ENCODE measurements around the gene CFAP119. TPM values are rescaled to one million over a fixed set of nuclear protein-coding genes. Genes with fewer than 3 reads are reported as not detected.

Gene CFAP119
- total and polyA plus RNA-seq, 2 experiments from 2014 or later = 5.0 to 6.1 TPM

DNA sequence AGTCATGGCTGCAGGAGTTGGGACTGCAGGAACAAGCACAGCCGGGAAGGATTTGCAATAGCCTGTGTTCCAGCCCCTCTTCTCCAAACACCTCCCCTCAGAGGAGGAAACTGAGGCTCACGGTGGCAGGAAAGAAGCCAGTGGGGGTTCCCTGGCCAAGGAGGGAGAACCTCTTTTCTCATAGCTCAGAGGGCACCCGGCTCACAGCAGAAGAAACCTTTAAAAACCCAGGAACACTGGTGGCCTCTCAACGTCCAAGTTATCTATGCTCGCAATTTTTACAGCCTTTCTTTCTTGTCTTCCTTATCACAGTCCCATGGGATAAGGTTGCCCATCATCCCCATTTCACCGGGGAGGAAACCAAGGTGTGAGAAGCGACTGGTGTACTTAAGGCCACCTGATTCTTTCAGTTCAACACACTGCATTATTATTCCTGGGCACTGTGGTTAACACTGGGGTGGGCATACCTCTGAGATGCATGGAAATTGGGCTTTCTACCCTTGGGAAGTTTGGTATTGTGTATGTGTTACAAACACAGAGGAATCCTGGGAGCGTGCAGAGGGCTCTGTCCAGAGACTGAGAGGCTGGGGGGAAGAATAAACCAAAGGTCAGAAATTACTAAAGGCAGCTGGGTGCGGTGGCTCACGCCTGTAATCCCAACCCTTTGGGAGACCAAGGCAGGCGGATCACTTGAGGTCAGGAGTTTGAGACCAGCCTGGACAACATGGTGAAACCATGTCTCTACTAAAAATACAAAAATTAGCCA, 25.9 kb upstream of the CFAP119 start:
- TF ChIP-seq, protein P1, sequence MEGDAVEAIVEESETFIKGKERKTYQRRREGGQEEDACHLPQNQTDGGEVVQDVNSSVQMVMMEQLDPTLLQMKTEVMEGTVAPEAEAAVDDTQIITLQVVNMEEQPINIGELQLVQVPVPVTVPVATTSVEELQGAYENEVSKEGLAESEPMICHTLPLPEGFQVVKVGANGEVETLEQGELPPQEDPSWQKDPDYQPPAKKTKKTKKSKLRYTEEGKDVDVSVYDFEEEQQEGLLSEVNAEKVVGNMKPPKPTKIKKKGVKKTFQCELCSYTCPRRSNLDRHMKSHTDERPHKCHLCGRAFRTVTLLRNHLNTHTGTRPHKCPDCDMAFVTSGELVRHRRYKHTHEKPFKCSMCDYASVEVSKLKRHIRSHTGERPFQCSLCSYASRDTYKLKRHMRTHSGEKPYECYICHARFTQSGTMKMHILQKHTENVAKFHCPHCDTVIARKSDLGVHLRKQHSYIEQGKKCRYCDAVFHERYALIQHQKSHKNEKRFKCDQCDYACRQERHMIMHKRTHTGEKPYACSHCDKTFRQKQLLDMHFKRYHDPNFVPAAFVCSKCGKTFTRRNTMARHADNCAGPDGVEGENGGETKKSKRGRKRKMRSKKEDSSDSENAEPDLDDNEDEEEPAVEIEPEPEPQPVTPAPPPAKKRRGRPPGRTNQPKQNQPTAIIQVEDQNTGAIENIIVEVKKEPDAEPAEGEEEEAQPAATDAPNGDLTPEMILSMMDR (IDR thresholded peaks at IDR 0.05; ENCODE audit: poor library complexity) = no peak
- no peak for TF ChIP-seq EZH2phosphoT487 (IDR thresholded peaks at IDR 0.05; ENCODE audit: low read depth, severe bottlenecking, unreplicated experiment)
- no peak for TF ChIP-seq EZH2 (IDR thresholded peaks at IDR 0.05; ENCODE audit: borderline replicate concordance)

DNA sequence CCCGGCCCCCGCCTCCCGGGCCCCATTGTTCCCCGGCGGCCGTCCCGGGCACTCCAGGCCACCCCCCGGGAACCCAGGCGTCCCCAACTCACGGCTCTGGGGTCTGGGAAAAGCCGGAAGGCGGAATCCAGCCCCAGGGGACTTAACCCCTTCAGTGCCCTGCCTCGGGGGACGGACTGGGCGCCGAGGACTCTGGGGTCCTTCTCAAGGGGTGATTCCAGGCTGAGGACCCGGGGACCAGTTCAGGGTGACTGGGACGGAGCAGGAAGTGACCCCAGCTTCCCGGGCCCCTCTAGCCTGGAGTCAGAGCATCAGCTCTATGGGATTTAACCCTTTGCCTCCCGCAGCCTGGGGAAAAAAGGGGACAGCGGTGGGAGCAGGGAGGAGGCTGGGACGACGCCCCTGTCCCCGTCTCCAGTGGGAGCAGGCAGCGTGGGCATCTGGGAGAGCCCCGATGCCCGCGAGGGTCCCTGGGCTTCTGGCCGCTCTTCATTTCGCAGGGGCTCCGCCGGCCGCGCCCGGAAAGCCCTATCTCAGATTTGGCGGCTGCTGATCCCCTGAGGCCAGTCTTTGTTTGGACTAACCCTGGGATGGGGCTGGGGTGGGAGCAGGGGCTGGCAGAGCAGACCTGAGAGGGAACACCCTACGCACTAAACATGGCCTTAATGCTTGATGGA, 25.2 kb upstream of the CFAP119 start, which contains the start of gene ZNF629:
ZNF629 (minus strand) TSS at position 270 of the 677 bp plus-strand sequence. CDS start 2,723 bp downstream, outside the sequence.
- Histone ChIP-seq H3K36me3 (replicated peaks; ENCODE audit: insufficient read depth, low read depth) (no peaks in the 10 kb centered on the region), H3K4me1 (ENCODE audit: insufficient read depth) (peaks cover 20% of the 10 kb centered on the region), H3K27me3 (no peaks in the 10 kb centered on the region), H3K9me2 (replicated peaks; ENCODE audit: insufficient read depth) (no peaks in the 10 kb centered on the region), H3K9me3 (ENCODE audit: low read depth) (no peaks in the 10 kb centered on the region), H3K4me2 (peak within 1 kb of the TSS; percentile 97), H3K27ac (peak within 1 kb of the TSS; percentile 98), H4K20me1 (ENCODE audit: insufficient read depth, poor library complexity, severe bottlenecking) (peaks cover 6% of the 10 kb centered on the region), H3K79me2 (peaks cover 40% of the 10 kb centered on the region), H3K4me3 (peak within 1 kb of the TSS; percentile 95), H2AFZ (peak within 1 kb of the TSS; percentile 99)
- whole genome bisulfite sequencing (ENCODE audit: low lambda C conversion rate, missing lambda C conversion rate) = under 1% methylated on average over 25 of the region's 37 CpGs
- TF ChIP-seq, protein P1 (IDR thresholded peaks at IDR 0.05; ENCODE audit: poor library complexity) = no peak
- TF ChIP-seq EZH2phosphoT487 (IDR thresholded peaks at IDR 0.05; ENCODE audit: low read depth, severe bottlenecking, unreplicated experiment) = no peak
- no peak for TF ChIP-seq EZH2 (IDR thresholded peaks at IDR 0.05; ENCODE audit: borderline replicate concordance)
- peak; percentile 87 for DNase-seq (ENCODE audit: low spot score)

More for the DNA sequence above, 25.9 kb upstream of the CFAP119 start:
- Histone ChIP-seq H3K4me3 (peak overlapping the region; percentile 95), H3K27me3 (no peaks in the 10 kb centered on the region), H2AFZ (peak overlapping the region; percentile 99), H3K4me1 (ENCODE audit: insufficient read depth) (peaks cover 20% of the 10 kb centered on the region), H3K9me2 (replicated peaks; ENCODE audit: insufficient read depth) (no peaks in the 10 kb centered on the region), H3K9me3 (ENCODE audit: low read depth) (no peaks in the 10 kb centered on the region), H3K79me2 (peaks cover 34% of the 10 kb centered on the region), H3K4me2 (peak overlapping the region; percentile 97), H3K27ac (peak overlapping the region; percentile 98), H3K36me3 (replicated peaks; ENCODE audit: insufficient read depth, low read depth) (no peaks in the 10 kb centered on the region), H4K20me1 (ENCODE audit: insufficient read depth, poor library complexity, severe bottlenecking) (peaks cover 6% of the 10 kb centered on the region)
- DNase-seq (ENCODE audit: low spot score) = peak; percentile 12
- WGBS (ENCODE audit: low lambda C conversion rate, missing lambda C conversion rate) = 37% methylated on average over 11 of the region's 11 CpGs

DNA sequence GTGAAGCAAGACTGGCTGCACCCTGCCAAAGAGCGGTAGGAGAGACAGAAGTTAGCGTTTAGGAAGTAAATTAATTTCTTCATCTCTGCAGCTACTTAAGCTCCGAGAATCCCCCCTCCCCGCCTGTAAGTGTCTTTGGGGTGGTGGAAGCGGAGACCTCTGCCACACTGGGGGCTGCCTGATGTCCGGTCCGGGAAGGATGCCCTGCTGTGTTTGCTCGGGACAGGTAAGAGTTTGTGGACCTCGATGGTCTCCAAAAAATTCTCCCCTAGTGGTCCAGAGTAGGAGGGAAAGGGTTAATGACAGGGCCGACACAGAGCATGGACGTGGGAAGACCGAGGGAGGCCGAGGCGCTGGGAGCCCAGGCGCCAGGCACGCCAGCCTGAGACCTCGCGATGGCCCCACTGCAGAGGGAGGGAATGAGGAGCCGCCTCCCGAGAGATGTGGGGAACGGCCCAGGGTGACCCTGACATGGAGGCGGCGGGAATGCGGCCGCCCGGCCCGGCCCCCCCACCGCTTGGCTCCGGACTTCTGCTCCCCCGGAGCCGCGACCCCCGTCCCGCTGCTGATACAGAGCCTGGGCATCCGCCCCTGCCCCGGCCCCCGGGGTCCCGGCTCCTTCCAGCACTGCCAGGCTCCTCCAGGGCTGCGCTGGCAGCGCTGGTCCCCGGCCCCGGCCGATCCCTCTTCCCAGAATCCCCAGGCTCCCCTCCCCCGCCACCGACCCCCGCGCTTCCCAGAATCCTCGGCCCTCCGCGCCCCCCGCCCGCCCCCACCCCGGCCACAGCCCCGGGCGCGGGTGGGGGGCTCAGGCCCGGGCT, 24.5 kb upstream of the CFAP119 start:
- TF ChIP-seq EZH2phosphoT487 (IDR thresholded peaks at IDR 0.05; ENCODE audit: low read depth, severe bottlenecking, unreplicated experiment) (no peak), EZH2 (IDR thresholded peaks at IDR 0.05; ENCODE audit: borderline replicate concordance) (no peak)
- TF ChIP-seq, protein P1 (IDR thresholded peaks at IDR 0.05; ENCODE audit: poor library complexity) = no peak
- Histone ChIP-seq H3K4me3 (peak overlapping the region; percentile 95), H3K36me3 (replicated peaks; ENCODE audit: insufficient read depth, low read depth) (no peaks in the 10 kb centered on the region), H3K4me1 (ENCODE audit: insufficient read depth) (peaks cover 20% of the 10 kb centered on the region), H3K27ac (peak overlapping the region; percentile 98), H2AFZ (peak overlapping the region; percentile 99), H4K20me1 (ENCODE audit: insufficient read depth, poor library complexity, severe bottlenecking) (peaks cover 6% of the 10 kb centered on the region), H3K27me3 (no peaks in the 10 kb centered on the region), H3K9me3 (ENCODE audit: low read depth) (no peaks in the 10 kb centered on the region), H3K4me2 (peak overlapping the region; percentile 97), H3K79me2 (peaks cover 46% of the 10 kb centered on the region), H3K9me2 (replicated peaks; ENCODE audit: insufficient read depth) (no peaks in the 10 kb centered on the region)
- peak; percentile 88 for DNase-seq (ENCODE audit: low spot score)
- WGBS (ENCODE audit: low lambda C conversion rate, missing lambda C conversion rate) = 10% methylated on average over 18 of the region's 57 CpGs

All from hepatocyte (in vitro differentiated cells).